GM12878 (cell line): ENCODE measurements around the gene RIT2.

Experiments used
- CHD4 ChIP-seq: fragments of 200-600 bp; sonication (generic); IDR thresholded peaks from 2 replicates; pipeline ENCODE4 v1.6.1; 2016; ENCODE audit warnings: mild to moderate bottlenecking
- CTCF ChIP-seq, 3 experiments: IDR thresholded peaks in 2 of 3; conservative IDR thresholded peaks in 1 of 3; 2 replicates each; pipeline ENCODE4 v1.5.1; 2011; ENCODE audit warnings: low read depth in 3 of 3, low read length in 3 of 3, mild to moderate bottlenecking in 3 of 3, control low read depth in 2 of 3, moderate library complexity in 2 of 3, inconsistent platforms in 1 of 3, mixed read lengths in 1 of 3; ENCODE audit not compliant: control insufficient read depth in 2 of 3, insufficient read depth in 1 of 3; ENCODE audit errors: extremely low read depth in 1 of 3
- EP300 ChIP-seq, 2 experiments: fragments of 150-350 bp in 1 of 2; IDR thresholded peaks; 2 replicates each; pipeline ENCODE4 v1.6.1; 2011 to 2012; ENCODE audit warnings: low read depth in 2 of 2, low read length in 2 of 2, borderline replicate concordance in 1 of 2, improper control_type of control experiment in 1 of 2, inconsistent platforms in 1 of 2; ENCODE audit not compliant: control insufficient read depth in 1 of 2
- MTA2 ChIP-seq: fragments of 450-650 bp; IDR thresholded peaks from 2 replicates; pipeline ENCODE4 v1.6.1; 2016; ENCODE audit warnings: low read depth, mild to moderate bottlenecking, moderate library complexity
- POLR2AphosphoS5 ChIP-seq: IDR thresholded peaks from 2 replicates; pipeline ENCODE4 v1.6.1; 2011; ENCODE audit warnings: mild to moderate bottlenecking, low read length, inconsistent platforms
- SREBF1 ChIP-seq: IDR thresholded peaks from 2 replicates; pipeline ENCODE4 v1.6.1; 2012; ENCODE audit warnings: mild to moderate bottlenecking, low read length
- SRF ChIP-seq, 2 experiments: IDR thresholded peaks; 2 replicates each; pipeline ENCODE4 v1.6.1; 2011; ENCODE audit warnings: low read depth in 2 of 2, low read length in 2 of 2, mild to moderate bottlenecking in 1 of 2, moderate library complexity in 1 of 2
- ZBTB33 ChIP-seq: fragments of 450-650 bp; IDR thresholded peaks from 2 replicates; pipeline ENCODE4 v1.6.1; 2017; ENCODE audit warnings: mild to moderate bottlenecking
- ZNF274 ChIP-seq: IDR thresholded peaks from one replicate; pipeline ENCODE4 v1.8.0; 2011; ENCODE audit not compliant: insufficient read length, insufficient read depth
- ZSCAN29 ChIP-seq: fragments of 450-650 bp; IDR thresholded peaks from 2 replicates; pipeline ENCODE4 v1.6.1; 2017; ENCODE audit warnings: mild to moderate bottlenecking, moderate library complexity

DNA sequence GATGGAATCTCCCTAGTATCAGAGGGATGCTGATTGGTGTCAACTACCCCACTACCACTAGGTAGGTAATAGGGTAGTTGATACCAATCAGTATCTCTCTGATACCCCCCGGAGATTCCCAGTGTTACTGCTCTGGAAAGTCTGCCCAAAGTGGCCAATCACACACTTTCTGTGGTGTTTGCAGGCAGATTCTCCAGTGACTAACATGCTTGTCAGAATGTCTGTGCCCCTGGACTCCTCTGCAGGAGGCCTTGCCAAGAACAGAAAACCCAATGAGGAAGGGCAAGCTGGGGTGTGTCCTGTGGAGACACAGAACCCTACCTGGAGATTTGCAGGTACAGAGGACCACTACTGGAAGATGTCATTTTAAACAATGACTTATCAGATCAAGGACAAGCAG is 135.1 kb downstream of the RIT2 start:
- no peak for TF ChIP-seq ZSCAN29
- no peak for TF ChIP-seq CHD4
- no peak for TF ChIP-seq EP300 (IDR thresholded peaks at IDR 0.05; ENCODE audit: borderline replicate concordance in 1 of 2, control insufficient read depth in 1 of 2, low read depth in 2 of 2, low read length in 2 of 2)
- no peak for TF ChIP-seq SREBF1
- TF ChIP-seq ZNF274, result no peak
- no peak for TF ChIP-seq CTCF (IDR thresholded peaks at IDR 0.05 in 2 of 3, conservative IDR thresholded peaks at IDR 0.05 in 1 of 3; ENCODE audit: control insufficient read depth in 2 of 3, extremely low read depth in 1 of 3, insufficient read depth in 1 of 3, low read depth in 3 of 3, low read length in 3 of 3)
- no peak for TF ChIP-seq MTA2
- no peak for TF ChIP-seq POLR2AphosphoS5
- no peak for TF ChIP-seq ZBTB33
- TF ChIP-seq SRF (IDR thresholded peaks at IDR 0.05; ENCODE audit: low read depth in 2 of 2, low read length in 2 of 2), result no peak
